NB4 (cell line): ENCODE measurements around the gene GFY.
"Not testable (repeated sequence)": the region's sequence is repeated elsewhere in the genome, so short reads cannot be mapped to it uniquely, and the experiment has no call there.

Source experiments
- MYC ChIP-seq: IDR thresholded peaks from 2 replicates; pipeline ENCODE4 v1.6.1; 2011; ENCODE audit warnings: low read depth, low read length
- TF ChIP-seq, protein P1 (sequence below): IDR thresholded peaks from one replicate; pipeline ENCODE4 v1.5.1; 2012; ENCODE audit warnings: low read depth, low read length

DNA sequence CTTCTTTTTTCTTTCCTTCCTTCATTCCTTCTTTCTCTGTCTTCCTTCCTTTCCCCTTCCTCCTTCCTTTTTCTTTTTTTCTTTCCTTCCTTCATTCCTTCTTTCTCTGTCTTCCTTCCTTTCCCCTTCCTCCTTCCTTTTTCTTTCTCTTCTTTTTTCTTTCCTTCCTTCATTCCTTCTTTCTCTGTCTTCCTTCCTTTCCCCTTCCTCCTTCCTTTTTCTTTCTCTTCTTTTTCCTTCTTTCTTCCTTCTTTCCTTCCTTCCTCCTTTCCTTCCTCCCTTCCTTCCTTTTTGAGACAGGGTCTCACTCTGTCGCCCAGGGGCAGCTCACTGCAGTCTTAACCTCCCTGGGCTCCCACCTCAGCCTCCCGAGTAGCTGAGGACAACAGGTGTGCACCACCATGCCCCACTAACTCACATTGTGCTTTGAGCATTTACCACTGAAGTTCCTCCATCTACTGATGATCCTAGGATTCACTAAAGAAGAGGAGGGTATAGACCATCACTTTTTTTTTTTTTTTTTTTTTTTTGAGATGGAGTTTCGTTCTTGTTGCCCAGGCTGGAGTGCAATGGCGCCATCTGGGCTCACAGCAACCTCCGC, 19.0 kb downstream of the GFY start:
- TF ChIP-seq, protein P1, sequence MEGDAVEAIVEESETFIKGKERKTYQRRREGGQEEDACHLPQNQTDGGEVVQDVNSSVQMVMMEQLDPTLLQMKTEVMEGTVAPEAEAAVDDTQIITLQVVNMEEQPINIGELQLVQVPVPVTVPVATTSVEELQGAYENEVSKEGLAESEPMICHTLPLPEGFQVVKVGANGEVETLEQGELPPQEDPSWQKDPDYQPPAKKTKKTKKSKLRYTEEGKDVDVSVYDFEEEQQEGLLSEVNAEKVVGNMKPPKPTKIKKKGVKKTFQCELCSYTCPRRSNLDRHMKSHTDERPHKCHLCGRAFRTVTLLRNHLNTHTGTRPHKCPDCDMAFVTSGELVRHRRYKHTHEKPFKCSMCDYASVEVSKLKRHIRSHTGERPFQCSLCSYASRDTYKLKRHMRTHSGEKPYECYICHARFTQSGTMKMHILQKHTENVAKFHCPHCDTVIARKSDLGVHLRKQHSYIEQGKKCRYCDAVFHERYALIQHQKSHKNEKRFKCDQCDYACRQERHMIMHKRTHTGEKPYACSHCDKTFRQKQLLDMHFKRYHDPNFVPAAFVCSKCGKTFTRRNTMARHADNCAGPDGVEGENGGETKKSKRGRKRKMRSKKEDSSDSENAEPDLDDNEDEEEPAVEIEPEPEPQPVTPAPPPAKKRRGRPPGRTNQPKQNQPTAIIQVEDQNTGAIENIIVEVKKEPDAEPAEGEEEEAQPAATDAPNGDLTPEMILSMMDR, result not testable (repeated sequence)
- not testable (repeated sequence) for TF ChIP-seq MYC
